Renal pelvis (tissue), 4 donors: ENCODE data around the gene ARHGEF6. TPM values are rescaled to one million over a fixed set of nuclear protein-coding genes. Genes with fewer than 3 reads are reported as not detected.

Experiments used
- DNase-seq: peaks from one replicate; pipeline ENCODE4 v3.0.0-alpha.2; 2013
- polyA plus RNA-seq, 3 donors: library from polyadenylated mRNA; unstranded; fragments of 120-200 nt; gene quantifications; one replicate each; pipeline ENCODE4 v1.2.1, GENCODE V29; 2013; ENCODE audit not compliant: insufficient read length in 3 of 3

ARHGEF6 gene
- polyA plus RNA-seq, 3 donors, result 10.5 to 12.2 (median 11.3) TPM

GRCh38 chrX:136650811-136651210, 129.9 kb downstream of the ARHGEF6 start:
- DNase-seq, result no peak

- no peak for DNase-seq
Observed at GRCh38 chrX:136647677-136648360, 132.9 kb downstream of the ARHGEF6 start, which contains the start of gene CD40LG. Gene CD40LG, plus strand, starts transcription at chrX:136648158. Its CDS starts 91 bp downstream, at chrX:136648249.

- no peak for DNase-seq
Observed at GRCh38 chrX:136646602-136647239, 134.0 kb downstream of the ARHGEF6 start.

GRCh38 chrX:136643243-136643642, 137.5 kb downstream of the ARHGEF6 start:
- no peak for DNase-seq

GRCh38 chrX:136639506-136640176, 141.1 kb downstream of the ARHGEF6 start:
- no peak for DNase-seq

- DNase-seq, result peak; percentile 2
Observed at GRCh38 chrX:136636121-136636520, 144.6 kb downstream of the ARHGEF6 start.

GRCh38 chrX:136635235-136635634, 145.5 kb downstream of the ARHGEF6 start:
- DNase-seq, result no peak

GRCh38 chrX:136630881-136631280, 149.9 kb downstream of the ARHGEF6 start:
- DNase-seq, result no peak

- DNase-seq, result no peak
Observed at GRCh38 chrX:136629084-136629750, 151.5 kb downstream of the ARHGEF6 start.

- DNase-seq, result no peak
Observed at GRCh38 chrX:136627409-136627808, 153.3 kb downstream of the ARHGEF6 start.

- DNase-seq, result no peak
Observed at GRCh38 chrX:136626891-136627290, 153.8 kb downstream of the ARHGEF6 start.

GRCh38 chrX:136626237-136626636, 154.5 kb downstream of the ARHGEF6 start:
- no peak for DNase-seq

GRCh38 chrX:136625246-136625645, 155.5 kb downstream of the ARHGEF6 start:
- DNase-seq, result no peak

GRCh38 chrX:136623396-136623795, 157.3 kb downstream of the ARHGEF6 start:
- DNase-seq, result no peak

- no peak for DNase-seq
Observed at GRCh38 chrX:136622568-136622967, 158.2 kb downstream of the ARHGEF6 start.

- DNase-seq, result no peak
Observed at GRCh38 chrX:136620780-136621179, 160.0 kb downstream of the ARHGEF6 start.

GRCh38 chrX:136619899-136620505, 160.7 kb downstream of the ARHGEF6 start:
- DNase-seq, result no peak

- DNase-seq, result no peak
Observed at GRCh38 chrX:136616987-136617685, 163.6 kb downstream of the ARHGEF6 start.
